Body of pancreas (tissue), 4 donors: Measurements from ENCODE around the gene CTNNA2. TPM values are rescaled to one million over a fixed set of nuclear protein-coding genes. Genes with fewer than 3 reads are reported as not detected.

Source experiments
- ATAC-seq: fragments of 150-250 bp; one replicate; pipeline ENCODE4 v1.9.1; 2016
- DNase-seq, 4 donors: peaks; one replicate each; pipeline ENCODE4 v3.0.0-alpha.2; 2019
- H3K27ac ChIP-seq, 4 donors: fragments of 200-600 bp; sonication (generic); 1 replicate in 3 of 4; 2 replicates in 1 of 4; pipeline versions ENCODE4 v1.5.1 to v1.6.1; 2016 to 2019; ENCODE audit warnings: mild to moderate bottlenecking in 1 of 4, mixed read lengths in 1 of 4, moderate library complexity in 1 of 4
- H3K27me3 ChIP-seq, 2 donors: fragments of 200-600 bp; sonication (generic); one replicate each; pipeline ENCODE4 v1.6.0; 2016; ENCODE audit warnings: mild to moderate bottlenecking in 1 of 2
- H3K36me3 ChIP-seq, 2 donors: fragments of 200-600 bp; sonication (generic); replicated peaks in 1 of 2; 2 replicates each; pipeline ENCODE4 v1.5.1; 2016; ENCODE audit warnings: low read depth in 2 of 2; ENCODE audit not compliant: insufficient read depth in 1 of 2
- H3K4me1 ChIP-seq: fragments of 200-600 bp; sonication (generic); one replicate; pipeline ENCODE4 v1.6.0; 2016
- H3K4me3 ChIP-seq, 2 donors: fragments of 200-600 bp; sonication (generic); 1 replicate in 1 of 2; 2 replicates in 1 of 2; pipeline ENCODE4 v1.5.1; 2016 to 2019
- H3K9me3 ChIP-seq, 3 donors: fragments of 200-600 bp; sonication (generic); 1 replicate in 2 of 3; 2 replicates in 1 of 3; pipeline ENCODE4 v1.5.1; 2016
- POLR2A ChIP-seq, 3 donors: fragments of 450-650 bp; IDR thresholded peaks; one replicate each; pipeline ENCODE4 v1.6.1; 2016; ENCODE audit warnings: antibody characterized with exemption in 3 of 3, mild to moderate bottlenecking in 2 of 3
- WGBS, 2 donors: methylation state at CpG; one replicate each; pipeline ENCODE4 v1.1.5; 2017; 5-methylcytosine and 5-hydroxymethylcytosine counted together
- intact Hi-C: fragments of 100-400 bp; cut with DNase I; formaldehyde crosslinking; loops from one replicate; pipeline ENCODE4 v1.15.1; 2023
- total RNA-seq, 2 donors: library from RNA; depleted of rRNA; stranded (reverse); fragments of >200 nt; gene quantifications; one replicate each; pipeline ENCODE4 v1.1.0, GENCODE V29; 2016
- TF ChIP-seq, protein P1 (sequence below), 7 experiments: fragments of 450-650 bp in 4 of 7; fragments of 200-600 bp in 3 of 7; sonication (generic) in 3 of 7; IDR thresholded peaks; one replicate each; pipeline ENCODE4 v1.5.1; 2016 to 2019; ENCODE audit warnings: antibody characterized with exemption in 7 of 7

CTNNA2 gene
- total RNA-seq, 2 donors from 2014 or later, result 0.52 to 29.3 TPM

GRCh38 chr2:80246534-80246933 lies 733.7 kb downstream of the CTNNA2 start:
- Histone ChIP-seq H3K36me3 (no peaks in the 10 kb centered on the region), H3K27me3 (no peaks in the 10 kb centered on the region), H3K4me3 (no peak overlapping the region), H3K4me1 (no peaks in the 10 kb centered on the region), H3K9me3 (no peaks in the 10 kb centered on the region), H3K27ac (no peak overlapping the region)
- DNase-seq (no peak), ATAC-seq (no peak)
- intact Hi-C loops, result no loop called here
- WGBS, 2 donors, result 92 to 96% methylated on average over 1 of the region's 1 CpG
- no peak for TF ChIP-seq POLR2A (IDR thresholded peaks at IDR 0.05)
- TF ChIP-seq, protein P1, sequence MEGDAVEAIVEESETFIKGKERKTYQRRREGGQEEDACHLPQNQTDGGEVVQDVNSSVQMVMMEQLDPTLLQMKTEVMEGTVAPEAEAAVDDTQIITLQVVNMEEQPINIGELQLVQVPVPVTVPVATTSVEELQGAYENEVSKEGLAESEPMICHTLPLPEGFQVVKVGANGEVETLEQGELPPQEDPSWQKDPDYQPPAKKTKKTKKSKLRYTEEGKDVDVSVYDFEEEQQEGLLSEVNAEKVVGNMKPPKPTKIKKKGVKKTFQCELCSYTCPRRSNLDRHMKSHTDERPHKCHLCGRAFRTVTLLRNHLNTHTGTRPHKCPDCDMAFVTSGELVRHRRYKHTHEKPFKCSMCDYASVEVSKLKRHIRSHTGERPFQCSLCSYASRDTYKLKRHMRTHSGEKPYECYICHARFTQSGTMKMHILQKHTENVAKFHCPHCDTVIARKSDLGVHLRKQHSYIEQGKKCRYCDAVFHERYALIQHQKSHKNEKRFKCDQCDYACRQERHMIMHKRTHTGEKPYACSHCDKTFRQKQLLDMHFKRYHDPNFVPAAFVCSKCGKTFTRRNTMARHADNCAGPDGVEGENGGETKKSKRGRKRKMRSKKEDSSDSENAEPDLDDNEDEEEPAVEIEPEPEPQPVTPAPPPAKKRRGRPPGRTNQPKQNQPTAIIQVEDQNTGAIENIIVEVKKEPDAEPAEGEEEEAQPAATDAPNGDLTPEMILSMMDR (IDR thresholded peaks at IDR 0.05), result no peak

- 44 to 60% methylated on average over 3 of the region's 3 CpGs for WGBS, 2 donors
- no peaks in the 10 kb centered on the region for H3K27me3 ChIP-seq
- DNase-seq, result no peak
- no peaks in the 10 kb centered on the region for H3K36me3 ChIP-seq
- H3K4me3 ChIP-seq, result no peak overlapping the region
- no peaks in the 10 kb centered on the region for H3K9me3 ChIP-seq
- no peak for ATAC-seq
- no peak for TF ChIP-seq POLR2A (IDR thresholded peaks at IDR 0.05)
- TF ChIP-seq, protein P1 (IDR thresholded peaks at IDR 0.05), result no peak
- H3K4me1 ChIP-seq, result no peaks in the 10 kb centered on the region
- no peak overlapping the region for H3K27ac ChIP-seq
- intact Hi-C loops, result no loop called here
Observed at GRCh38 chr2:80247339-80247738, 734.5 kb downstream of the CTNNA2 start.

DNA sequence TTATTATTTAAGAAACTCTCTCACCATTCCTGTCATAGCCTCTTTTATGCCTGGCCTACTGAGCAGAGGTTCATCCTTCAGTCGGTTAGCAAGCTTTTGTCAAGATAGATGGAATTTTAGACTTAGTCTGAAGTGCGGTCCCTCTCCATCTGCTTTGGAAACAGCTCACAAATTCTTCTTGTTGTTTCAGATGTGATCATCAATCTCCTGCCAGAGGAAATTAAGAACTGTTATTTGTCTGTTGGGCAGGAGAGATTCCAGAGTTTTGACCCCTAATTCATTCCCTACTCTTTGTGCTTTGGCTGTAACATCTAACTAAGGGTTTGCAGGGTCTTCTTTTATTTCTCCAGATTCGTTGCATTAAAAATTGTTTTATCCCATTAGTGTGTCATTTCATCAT lies 735.3 kb downstream of the CTNNA2 start:
- ATAC-seq, result no peak
- Histone ChIP-seq H3K9me3 (no peaks in the 10 kb centered on the region), H3K27ac (no peak overlapping the region), H3K36me3 (no peaks in the 10 kb centered on the region), H3K27me3 (no peaks in the 10 kb centered on the region), H3K4me1 (no peaks in the 10 kb centered on the region), H3K4me3 (no peak overlapping the region)
- DNase-seq, result no peak
- WGBS, 2 donors, result 62 to 71% methylated on average over 3 of the region's 3 CpGs
- TF ChIP-seq, protein P1 (IDR thresholded peaks at IDR 0.05), result no peak
- no peak for TF ChIP-seq POLR2A (IDR thresholded peaks at IDR 0.05)
- intact Hi-C loops, result no loop called here

DNA sequence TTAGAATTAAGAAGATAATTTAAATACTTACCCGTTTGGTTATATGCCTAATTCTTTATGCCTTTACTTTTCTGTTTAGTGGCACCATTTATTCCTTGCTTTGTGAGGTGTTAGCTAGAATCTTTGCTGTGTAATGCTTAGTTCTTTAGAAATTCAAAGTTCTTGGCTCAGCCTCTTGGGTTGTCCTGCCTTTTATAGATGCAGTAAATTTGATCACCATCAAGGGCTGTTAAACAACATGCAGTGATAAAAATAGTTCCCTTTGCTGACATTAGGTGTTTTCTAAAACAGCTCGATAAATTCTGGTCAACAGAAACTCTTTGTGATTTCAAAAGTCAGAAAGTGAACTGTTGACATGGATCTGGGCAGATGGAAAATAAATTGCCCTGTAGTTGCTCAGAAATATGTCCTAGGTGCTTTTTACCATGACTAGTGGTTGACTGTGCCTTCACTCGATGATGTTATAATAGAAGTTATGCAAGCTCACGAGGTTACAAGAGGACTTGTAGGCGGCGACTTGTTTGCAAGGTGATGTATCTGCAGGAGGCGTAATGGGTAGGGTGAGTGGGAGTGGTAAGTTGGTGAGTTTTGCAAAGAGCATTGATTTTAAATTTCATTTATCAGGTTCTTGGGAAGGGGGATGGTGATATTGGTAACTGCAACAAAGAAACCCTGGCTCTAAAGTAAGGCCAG lies 739.6 kb downstream of the CTNNA2 start:
- DNase-seq, result no peak
- intact Hi-C loops, result no loop called here
- no peak for ATAC-seq
- Histone ChIP-seq H3K27me3 (no peaks in the 10 kb centered on the region), H3K27ac (no peak overlapping the region), H3K36me3 (no peaks in the 10 kb centered on the region), H3K4me1 (no peaks in the 10 kb centered on the region), H3K9me3 (no peaks in the 10 kb centered on the region), H3K4me3 (no peak overlapping the region)
- TF ChIP-seq, protein P1 (IDR thresholded peaks at IDR 0.05), result no peak
- TF ChIP-seq POLR2A (IDR thresholded peaks at IDR 0.05), result no peak
- WGBS, 2 donors, result 61 to 67% methylated on average over 7 of the region's 7 CpGs
